MCF 10A (cell line): ENCODE data around the gene EOGT. TPM values are rescaled to one million over a fixed set of nuclear protein-coding genes. Genes with fewer than 3 reads are reported as not detected.

Source experiments
- BruUV-seq: library from RNA; stranded (reverse); fragments of 400-500 nt; replicated peaks from 2 replicates; lab custom pipeline; 2021; lab: Mats Ljungman, UMichigan
- CTCF ChIA-PET: fragments of 300-600 bp; sonication (Branson Sonifier 250); formaldehyde crosslinking; extraction: SDS; loops from one replicate; lab custom pipeline; 2021; ENCODE audit warnings: antibody characterized with exemption, inconsistent platforms; lab: Yijun Ruan, JAX
- POLR2A ChIA-PET: fragments of 300-600, 350-650 bp; sonication (Branson Sonifier 250); formaldehyde crosslinking; extraction: SDS; loops from one replicate; lab custom pipeline; 2020; ENCODE audit warnings: antibody characterized with exemption, inconsistent platforms; lab: Yijun Ruan, JAX
- DNase-seq: peaks from one replicate; pipeline ENCODE4 v3.0.0-alpha.2; 2018; ENCODE audit not compliant: unreplicated experiment
- H3K27ac Mint-ChIP-seq: one replicate; pipeline ENCODE4 v1.8.0; 2022; ENCODE audit warnings: mild to moderate bottlenecking, low read depth, mixed read lengths; ENCODE audit not compliant: unreplicated experiment
- H3K27me3 Mint-ChIP-seq: one replicate; pipeline ENCODE4 v1.8.0; 2022; ENCODE audit warnings: mixed read lengths; ENCODE audit not compliant: insufficient read depth, unreplicated experiment
- H3K36me3 Mint-ChIP-seq: one replicate; pipeline ENCODE4 v1.8.0; 2022; ENCODE audit warnings: mild to moderate bottlenecking, moderate library complexity, mixed read lengths; ENCODE audit not compliant: insufficient read depth, unreplicated experiment
- H3K4me1 Mint-ChIP-seq: one replicate; pipeline ENCODE4 v1.8.0; 2022; ENCODE audit warnings: mixed read lengths; ENCODE audit not compliant: insufficient read depth, unreplicated experiment
- H3K4me3 Mint-ChIP-seq: one replicate; pipeline ENCODE4 v1.8.0; 2022; ENCODE audit warnings: mild to moderate bottlenecking, moderate library complexity, mixed read lengths; ENCODE audit not compliant: unreplicated experiment
- H3K9me3 Mint-ChIP-seq: one replicate; pipeline ENCODE4 v1.8.0; 2022; ENCODE audit warnings: mixed read lengths; ENCODE audit not compliant: unreplicated experiment
- CTCF ChIP-seq: fragments of 200-600 bp; IDR thresholded peaks from one replicate; pipeline ENCODE4 v1.8.0; 2022; ENCODE audit warnings: antibody characterized with exemption, mild to moderate bottlenecking; ENCODE audit not compliant: unreplicated experiment
- intact Hi-C: fragments of 100-400 bp; cut with micrococcal nuclease; formaldehyde crosslinking; loops from 2 replicates; pipeline ENCODE4 v1.14.1; 2022
- microRNA-seq: library from miRNA; unstranded; fragments of <30 nt; microRNA quantifications from one replicate; pipeline ENCODE4 v1.2.0, GENCODE V29; 2022
- total RNA-seq: library from RNA; stranded (reverse); gene quantifications from 2 replicates; pipeline ENCODE4 v1.2.3, GENCODE V29; 2022

The EOGT gene
- total RNA-seq, 1 experiment from 2014 or later: 40.9 TPM

- intact Hi-C loops: no loop called here
- H3K4me3 Mint-ChIP-seq: no peak overlapping the region
Observed at GRCh38 chr3:68931406-68932149, 81.9 kb downstream of the EOGT start.

More at GRCh38 chr3:68931406-68932149, 81.9 kb downstream of the EOGT start:
- Mint-ChIP-seq H3K36me3 (no peaks in the 10 kb centered on the region), H3K9me3 (no peaks in the 10 kb centered on the region), H3K4me1 (no peaks in the 10 kb centered on the region), H3K27me3 (peaks cover 86% of the 10 kb centered on the region), H3K27ac (no peak overlapping the region)
- no peak for TF ChIP-seq CTCF
- no peak for DNase-seq
- no TSS peak for BruUV-seq
- POLR2A ChIA-PET: interaction anchor here (0.6 kb wide), 1 partner anchor 13 kb away, joined by 3 read pairs; no protein-coding TSS in a partner anchor
- CTCF ChIA-PET: interaction anchor here (0.5 to 1.5 kb wide), 4 partner anchors 8 to 808 kb away, joined by 3 to 5 read pairs (median 4); no protein-coding TSS in a partner anchor

Small RNA genes lying within 50 kb of the gene (microRNA-seq; reads per million reads assigned to microRNA genes)
- gene MIR3136: 1.6 reads per million, percentile 10 among the genes with 10 or more reads in this experiment

Other genes with a start within 250 kb of the EOGT start
- not detected in 2 replicates for gene TAFA4, start 81.1 kb downstream of the EOGT start, total RNA-seq
- 50.2 and 52.4 TPM in 2 replicates for gene TMF1, start 38.6 kb upstream of the EOGT start, total RNA-seq
- 41.1 and 57.8 TPM in 2 replicates for gene UBA3, start 66.7 kb upstream of the EOGT start, total RNA-seq
- gene ARL6IP5, start 71.3 kb upstream of the EOGT start, total RNA-seq: 50.0 and 81.6 TPM in 2 replicates
- not detected in 2 replicates for gene LMOD3, start 108.9 kb upstream of the EOGT start, total RNA-seq